Aorta (tissue), 5 donors: ENCODE data around the gene RHBDD1. TPM values are rescaled to one million over a fixed set of nuclear protein-coding genes. Genes with fewer than 3 reads are reported as not detected.
"Not testable (repeated sequence)": the region's sequence is repeated elsewhere in the genome, so short reads cannot be mapped to it uniquely, and the experiment has no call there.

Source experiments
- ATAC-seq: fragments of 200-7000 bp; cut with Tn5 transposase; one replicate; pipeline ENCODE4 v1.9.1; 2022; ENCODE audit warnings: moderate library complexity; ENCODE audit not compliant: low FRiP score
- DNase-seq, 2 donors: peaks; one replicate each; pipeline ENCODE4 v3.0.0-alpha.2; 2020
- H3K27ac ChIP-seq, 2 donors: one replicate each; pipeline ENCODE4 v1.5.1; 2013; ENCODE audit warnings: low read length in 2 of 2, mild to moderate bottlenecking in 2 of 2, moderate library complexity in 2 of 2, control low read depth in 1 of 2, inconsistent platforms in 1 of 2, low read depth in 1 of 2
- H3K27me3 ChIP-seq, 2 donors: one replicate each; pipeline ENCODE4 v1.6.1; 2013; ENCODE audit warnings: control low read depth in 1 of 2, low read length in 1 of 2, mild to moderate bottlenecking in 1 of 2, moderate library complexity in 1 of 2; ENCODE audit not compliant: insufficient read depth in 2 of 2, control insufficient read depth in 1 of 2
- H3K36me3 ChIP-seq, 2 donors: one replicate each; pipeline ENCODE4 v1.6.1; 2013; ENCODE audit warnings: control low read depth in 1 of 2, low read length in 1 of 2, mild to moderate bottlenecking in 1 of 2; ENCODE audit not compliant: insufficient read depth in 2 of 2, control insufficient read depth in 1 of 2
- H3K4me1 ChIP-seq, 2 donors: one replicate each; pipeline ENCODE4 v1.6.1; 2013; ENCODE audit warnings: low read length in 2 of 2, control low read depth in 1 of 2, mild to moderate bottlenecking in 1 of 2, moderate library complexity in 1 of 2; ENCODE audit not compliant: insufficient read depth in 2 of 2, control insufficient read depth in 1 of 2
- H3K4me3 ChIP-seq, 2 donors: one replicate each; pipeline ENCODE4 v1.5.1; 2013; ENCODE audit warnings: low read length in 2 of 2, control low read depth in 1 of 2, mild to moderate bottlenecking in 1 of 2
- H3K9me3 ChIP-seq: one replicate; pipeline ENCODE4 v1.6.1; 2013; ENCODE audit warnings: mild to moderate bottlenecking, low read length; ENCODE audit not compliant: control insufficient read depth
- WGBS, 2 donors: extraction: QIAGEN DNeasy Blood & Tissue Kit; methylation state at CpG; one replicate each; pipeline ENCODE4 v1.1.7; 2013; 5-methylcytosine and 5-hydroxymethylcytosine counted together
- intact Hi-C, 2 donors: fragments of 100-400 bp; cut with DNase I; formaldehyde crosslinking; loops; one replicate each; pipeline versions ENCODE4 v1.14.2 to v1.15.0; 2022
- polyA plus RNA-seq, 2 donors: library from polyadenylated mRNA; stranded (reverse); fragments of 200-250 nt; gene quantifications; one replicate each; pipeline ENCODE4 v1.2.3, GENCODE V29; 2013
- total RNA-seq, 2 donors: library from RNA; stranded (reverse); fragmentation: NEBNext Ultra II Directional; extraction: Animal tissue kit (Norgen Biotek cat#: 25700); gene quantifications; one replicate each; pipeline ENCODE4 v1.2.1, GENCODE V29; 2021
- donor health status: healthy with polysubstance abuse.
- donor health status: Bipolar disorder and iron deficiency.
- donor health status: DM: no; HTN: no; CAD: no.
- donor health status: DM: no; HTN: no; CAD: no.
- donor health status: DM: yes; HTN: yes; CAD: no.

The RHBDD1 gene
- total and polyA plus RNA-seq, 4 donors: 6.0 to 39.2 (median 22.0) TPM

DNA sequence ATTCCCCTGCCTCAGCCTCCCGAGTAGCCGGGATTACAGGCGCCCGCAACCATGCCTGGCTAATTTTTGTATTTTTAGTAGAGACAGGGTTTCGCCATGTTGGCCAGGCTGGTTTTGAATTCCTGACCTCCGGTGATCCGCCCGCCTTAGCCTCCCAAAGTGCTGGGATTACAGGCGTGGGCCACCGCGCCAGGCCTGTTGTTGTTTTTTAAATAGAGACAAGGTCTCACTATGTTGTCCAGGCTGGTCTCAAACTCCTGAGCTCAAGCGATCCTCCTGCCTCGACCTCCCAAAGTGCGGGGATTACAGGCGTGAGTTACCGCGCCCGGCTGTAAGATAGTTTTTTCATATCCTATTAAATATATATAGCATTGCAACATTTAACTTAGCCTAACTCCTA lies 974 bp upstream of the RHBDD1 start:
- not testable (repeated sequence) for H3K27me3 ChIP-seq, H3K27ac ChIP-seq, H3K9me3 ChIP-seq, H3K4me3 ChIP-seq, H3K4me1 ChIP-seq, H3K36me3 ChIP-seq, DNase-seq, ATAC-seq
- intact Hi-C loops: loop anchor here (5.0 to 10.0 kb wide), 2 partner anchors 132 to 150 kb away; no protein-coding TSS in a partner anchor
- WGBS, 2 donors: 92 to 94% methylated on average over 18 of the region's 18 CpGs

DNA sequence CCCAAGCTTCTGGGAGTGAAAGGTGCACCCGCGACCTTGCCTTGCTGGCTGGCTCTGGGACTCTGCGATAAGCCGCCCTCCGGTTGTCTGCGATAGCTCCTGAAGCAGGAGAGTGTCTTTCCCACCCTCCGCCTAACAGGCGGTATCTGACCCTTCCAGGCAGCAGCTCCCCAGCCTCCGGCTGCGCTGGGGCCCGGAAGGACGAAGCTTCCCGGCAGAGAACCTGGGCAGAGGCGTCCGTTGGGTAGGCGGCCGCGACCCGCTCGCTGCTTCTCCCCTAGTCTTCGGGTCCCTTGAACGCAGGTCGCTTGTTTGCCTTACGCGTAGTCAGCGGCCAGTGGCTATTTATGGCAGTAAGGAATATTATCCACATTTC lies 446 bp upstream of the RHBDD1 start:
- ATAC-seq (peak; percentile 68), DNase-seq (peak in 1 of 2 donors; percentile 77)
- WGBS, 2 donors: 3 to 4% methylated on average over 26 of the region's 26 CpGs
- Histone ChIP-seq H3K36me3 (no peaks in the 10 kb centered on the region), H3K27ac (no peak overlapping the region), H3K4me3 (peak overlapping the region in 1 of 2 donors; percentile 2), H3K9me3 (peaks cover 2% of the 10 kb centered on the region), H3K4me1 (peaks cover 0 to 5% of the 10 kb centered on the region in 2 donors), H3K27me3 (no peaks in the 10 kb centered on the region)
- intact Hi-C loops: loop anchor here (5.0 to 10.0 kb wide), 2 partner anchors 132 to 149 kb away; no protein-coding TSS in a partner anchor

DNA sequence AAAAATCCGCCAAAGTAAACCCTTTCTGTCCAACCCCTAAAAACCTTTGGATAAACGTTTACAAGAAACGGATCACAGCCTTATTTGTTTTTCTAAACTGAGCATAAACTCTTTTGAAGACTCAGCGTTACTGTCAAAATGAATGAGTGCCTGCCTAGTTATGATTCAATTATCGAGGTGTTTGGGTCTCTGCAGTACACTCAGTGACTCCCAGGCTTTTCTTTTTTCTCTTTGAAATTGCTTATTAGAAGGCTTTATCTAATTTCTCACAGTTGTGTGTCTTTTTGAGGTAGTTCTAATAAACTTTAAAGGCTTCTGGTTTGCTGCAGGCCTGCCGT lies 663 bp downstream of the RHBDD1 start:
- intact Hi-C loops: loop anchor here (5.0 to 10.0 kb wide), 2 partner anchors 131 to 148 kb away; no protein-coding TSS in a partner anchor
- WGBS, 2 donors: 0 to 2% methylated on average over 6 of the region's 6 CpGs
- peaks cover 0 to 5% of the 10 kb centered on the region in 2 donors for H3K4me1 ChIP-seq
- H3K9me3 ChIP-seq: no peaks in the 10 kb centered on the region
- no peaks in the 10 kb centered on the region for H3K36me3 ChIP-seq
- H3K27me3 ChIP-seq: no peaks in the 10 kb centered on the region
- ATAC-seq: no peak
- peak overlapping the region in 1 of 2 donors; percentile 84 for H3K27ac ChIP-seq
- DNase-seq: no peak
- H3K4me3 ChIP-seq: peak overlapping the region; percentile 28 to 85

DNA sequence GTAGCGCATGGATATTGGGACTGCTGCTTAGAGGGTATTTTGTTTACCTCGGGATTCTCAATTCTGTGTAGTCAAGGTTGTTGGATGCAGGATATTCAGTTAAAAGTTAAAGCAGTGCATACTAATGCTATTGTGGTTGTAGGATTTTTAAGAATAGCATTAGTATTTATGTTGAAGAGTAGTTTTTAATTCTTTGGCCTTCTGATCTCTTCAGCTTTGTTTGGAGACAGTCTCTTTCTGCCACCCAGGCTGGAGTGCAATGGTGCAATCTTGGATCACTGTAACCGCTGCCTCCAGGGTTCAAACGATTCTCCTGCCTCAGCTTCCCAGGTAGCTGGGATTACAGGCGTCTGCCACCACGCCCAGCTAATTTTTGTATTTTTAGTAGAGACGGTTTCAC lies 1.5 kb downstream of the RHBDD1 start:
- Histone ChIP-seq H3K36me3 (no peaks in the 10 kb centered on the region), H3K27ac (no peak overlapping the region), H3K27me3 (no peaks in the 10 kb centered on the region), H3K9me3 (no peaks in the 10 kb centered on the region), H3K4me3 (no peak overlapping the region), H3K4me1 (peaks cover 0 to 5% of the 10 kb centered on the region in 2 donors)
- no peak for ATAC-seq
- WGBS, 2 donors: 91 to 94% methylated on average over 7 of the region's 7 CpGs
- intact Hi-C loops: loop anchor here (5.0 to 10.0 kb wide), 2 partner anchors 130 to 147 kb away; no protein-coding TSS in a partner anchor
- no peak for DNase-seq

DNA sequence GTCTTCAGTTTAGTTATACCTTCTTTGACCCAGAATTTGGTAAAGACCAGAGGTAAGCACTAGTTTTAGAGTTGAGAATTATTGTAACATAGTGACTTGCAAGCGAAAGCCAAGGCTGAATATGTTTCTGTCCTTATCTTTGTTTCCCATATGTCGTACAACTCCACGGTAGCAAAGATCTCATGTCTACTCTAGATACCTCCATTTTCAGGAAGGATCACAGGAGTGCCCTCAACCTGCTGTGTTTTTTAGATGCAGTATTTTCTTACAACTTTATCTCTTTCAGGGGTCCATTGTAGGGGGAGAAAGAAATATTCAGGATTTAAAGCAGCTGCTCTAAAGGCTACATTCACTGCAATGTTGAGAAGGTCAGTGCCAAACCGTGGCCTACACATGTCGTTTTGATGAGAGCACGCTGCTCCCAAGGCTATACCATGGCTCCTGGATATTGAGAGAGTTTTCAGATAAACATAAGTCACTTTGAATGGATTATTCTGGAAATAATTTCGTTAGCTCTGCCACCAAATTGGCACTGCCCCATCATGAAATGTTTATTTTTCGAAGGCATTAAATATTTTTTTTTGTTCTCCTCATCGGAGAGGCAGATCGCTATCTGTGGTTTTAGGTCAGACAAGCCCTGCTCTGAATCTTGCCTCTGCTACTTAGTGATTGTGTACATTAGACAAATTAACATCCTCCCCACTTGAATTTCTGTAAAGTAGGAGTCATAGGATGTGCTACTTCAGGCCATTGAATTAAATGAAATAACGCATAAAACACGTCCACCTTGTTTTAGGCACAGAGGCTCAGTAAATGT lies 2.1 kb downstream of the RHBDD1 start:
- WGBS, 2 donors: 82 to 88% methylated on average over 12 of the region's 12 CpGs
- no peaks in the 10 kb centered on the region for H3K27me3 ChIP-seq
- intact Hi-C loops: loop anchor here (5.0 to 10.0 kb wide), 2 partner anchors 129 to 147 kb away; no protein-coding TSS in a partner anchor

DNA sequence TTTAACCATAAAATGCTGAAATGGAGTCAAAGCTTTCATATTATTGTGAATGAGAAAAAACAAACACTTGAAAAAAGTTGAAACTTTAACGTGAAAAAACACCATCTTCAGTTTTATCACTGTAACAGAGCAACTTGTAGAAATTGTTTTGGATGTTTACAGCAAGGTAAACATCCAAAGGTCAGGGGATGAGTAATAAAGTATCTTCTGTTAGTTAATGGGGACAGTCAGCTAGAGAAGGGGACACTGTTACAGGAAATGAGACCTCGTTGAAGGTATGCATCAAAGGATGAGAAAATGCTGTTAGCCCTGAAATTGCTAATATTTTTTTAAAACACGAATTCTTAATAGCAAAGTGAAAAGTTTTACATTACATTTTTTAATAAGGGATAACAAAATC lies 2.9 kb downstream of the RHBDD1 start:
- no peak overlapping the region for H3K27ac ChIP-seq
- intact Hi-C loops: loop anchor here (5.0 to 10.0 kb wide), 2 partner anchors 129 to 146 kb away; no protein-coding TSS in a partner anchor
- peaks cover 0 to 5% of the 10 kb centered on the region in 2 donors for H3K4me1 ChIP-seq
- H3K4me3 ChIP-seq: no peak overlapping the region
- no peaks in the 10 kb centered on the region for H3K9me3 ChIP-seq
- H3K36me3 ChIP-seq: no peaks in the 10 kb centered on the region
- ATAC-seq: no peak
- no peak for DNase-seq
- WGBS, 2 donors: 67 to 71% methylated on average over 3 of the region's 3 CpGs
- H3K27me3 ChIP-seq: no peaks in the 10 kb centered on the region

More for the DNA sequence above, 2.1 kb downstream of the RHBDD1 start:
- ATAC-seq (no peak), DNase-seq (no peak)
- Histone ChIP-seq H3K4me3 (no peak overlapping the region), H3K27ac (no peak overlapping the region), H3K9me3 (no peaks in the 10 kb centered on the region), H3K36me3 (no peaks in the 10 kb centered on the region), H3K4me1 (peaks cover 0 to 5% of the 10 kb centered on the region in 2 donors)

DNA sequence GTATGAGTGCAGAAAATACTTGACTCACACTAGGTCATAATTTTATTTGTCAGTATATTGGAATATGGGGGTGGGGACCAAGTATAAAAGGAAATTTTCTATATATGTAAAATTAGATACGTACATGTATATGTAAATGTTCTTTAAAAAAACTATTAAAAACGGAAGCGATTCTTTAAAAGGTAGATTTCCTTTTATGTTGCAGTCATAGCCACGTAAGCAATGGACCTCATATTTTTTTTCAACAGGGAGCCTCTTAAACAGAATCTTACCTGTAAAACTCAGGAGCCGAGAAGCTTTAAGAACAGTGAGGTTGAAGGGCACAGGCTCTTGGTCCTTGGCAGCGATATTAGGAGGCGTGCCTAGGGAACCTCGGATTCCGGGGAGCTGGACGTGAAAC lies 3.3 kb downstream of the RHBDD1 start:
- Histone ChIP-seq H3K27ac (no peak overlapping the region), H3K4me3 (no peak overlapping the region), H3K27me3 (no peaks in the 10 kb centered on the region), H3K4me1 (peaks cover 0 to 5% of the 10 kb centered on the region in 2 donors), H3K9me3 (no peaks in the 10 kb centered on the region), H3K36me3 (no peaks in the 10 kb centered on the region)
- no peak for ATAC-seq
- no peak for DNase-seq
- WGBS, 2 donors: 93 to 95% methylated on average over 10 of the region's 10 CpGs
- intact Hi-C loops: loop anchor here (5.0 to 10.0 kb wide), 2 partner anchors 128 to 146 kb away; no protein-coding TSS in a partner anchor

DNA sequence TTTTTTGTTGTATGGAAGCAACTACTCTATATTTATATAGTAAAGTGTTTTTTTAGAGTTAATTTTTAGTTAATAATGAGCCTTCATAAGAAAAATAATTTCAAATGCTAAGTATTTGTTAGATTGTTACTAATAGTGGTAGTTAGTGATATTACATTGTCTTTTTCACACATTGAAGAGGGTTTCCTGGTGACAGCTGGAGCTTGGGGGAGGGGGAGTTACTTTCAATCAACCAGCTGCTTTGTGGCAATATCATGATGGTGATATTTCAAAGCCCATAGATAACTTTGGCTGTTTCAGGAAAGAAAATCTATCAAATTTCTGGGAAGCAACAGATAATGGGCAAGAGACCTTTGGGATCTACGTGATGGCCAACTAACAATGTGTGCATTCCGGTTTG lies 4.1 kb downstream of the RHBDD1 start:
- Histone ChIP-seq H3K4me1 (peaks cover 0 to 5% of the 10 kb centered on the region in 2 donors), H3K27me3 (no peaks in the 10 kb centered on the region), H3K4me3 (no peak overlapping the region), H3K36me3 (no peaks in the 10 kb centered on the region), H3K9me3 (no peaks in the 10 kb centered on the region), H3K27ac (no peak overlapping the region)
- DNase-seq: no peak
- WGBS, 2 donors: 97 to 100% methylated on average over 2 of the region's 2 CpGs
- intact Hi-C loops: loop anchor here (5.0 to 10.0 kb wide), 2 partner anchors 127 to 145 kb away; no protein-coding TSS in a partner anchor
- ATAC-seq: no peak

DNA sequence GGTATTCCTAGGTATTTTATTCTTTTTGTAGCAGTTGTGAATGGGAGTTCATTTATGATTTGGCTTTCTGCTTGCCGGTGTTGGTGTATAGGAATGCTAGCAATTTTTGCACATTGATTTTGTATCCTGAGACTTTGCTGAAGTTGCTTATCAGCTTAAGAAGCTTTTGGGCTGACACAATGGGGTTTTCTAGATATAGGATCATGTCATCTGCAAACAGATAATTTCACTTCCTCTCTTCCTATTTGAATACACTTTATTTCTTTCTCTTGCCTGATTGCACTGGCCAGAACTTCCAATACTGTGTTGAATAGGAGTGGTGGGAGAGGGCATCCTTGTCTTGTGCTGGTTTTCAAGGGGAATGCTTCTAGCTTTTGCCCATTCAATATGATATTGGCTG lies 7.1 kb downstream of the RHBDD1 start:
- H3K9me3 ChIP-seq, H3K27me3 ChIP-seq, H3K4me3 ChIP-seq, H3K4me1 ChIP-seq, intact Hi-C loops, ATAC-seq, DNase-seq, H3K36me3 ChIP-seq, H3K27ac ChIP-seq: not testable (repeated sequence)
- 92 to 97% methylated on average over 1 of the region's 1 CpG for WGBS, 2 donors
